GM10847 (cell line): ENCODE results near the gene FAAP100.
A peak's percentile ranks its signal among the peaks of the same experiment; 100 is the strongest.

Source experiments
- POLR2A ChIP-seq: IDR thresholded peaks from 2 replicates; pipeline ENCODE4 v1.6.1; 2011; ENCODE audit not compliant: insufficient read length; ENCODE audit errors: extremely low read depth

FAAP100 gene

GRCh38 chr17:81564778-81565177 lies 12.6 kb upstream of the FAAP100 start:
- TF ChIP-seq POLR2A, result no peak

- TF ChIP-seq POLR2A, result no peak
These were observed 11.9 kb upstream of the FAAP100 start for GRCh38 chr17:81563861-81564586.

GRCh38 chr17:81561494-81561885 lies 9.3 kb upstream of the FAAP100 start:
- TF ChIP-seq POLR2A, result no peak

- TF ChIP-seq POLR2A, result no peak
These were observed 7.0 kb upstream of the FAAP100 start for GRCh38 chr17:81558941-81559806.

- no peak for TF ChIP-seq POLR2A
These were observed 5.9 kb upstream of the FAAP100 start for GRCh38 chr17:81558115-81558468.

DNA sequence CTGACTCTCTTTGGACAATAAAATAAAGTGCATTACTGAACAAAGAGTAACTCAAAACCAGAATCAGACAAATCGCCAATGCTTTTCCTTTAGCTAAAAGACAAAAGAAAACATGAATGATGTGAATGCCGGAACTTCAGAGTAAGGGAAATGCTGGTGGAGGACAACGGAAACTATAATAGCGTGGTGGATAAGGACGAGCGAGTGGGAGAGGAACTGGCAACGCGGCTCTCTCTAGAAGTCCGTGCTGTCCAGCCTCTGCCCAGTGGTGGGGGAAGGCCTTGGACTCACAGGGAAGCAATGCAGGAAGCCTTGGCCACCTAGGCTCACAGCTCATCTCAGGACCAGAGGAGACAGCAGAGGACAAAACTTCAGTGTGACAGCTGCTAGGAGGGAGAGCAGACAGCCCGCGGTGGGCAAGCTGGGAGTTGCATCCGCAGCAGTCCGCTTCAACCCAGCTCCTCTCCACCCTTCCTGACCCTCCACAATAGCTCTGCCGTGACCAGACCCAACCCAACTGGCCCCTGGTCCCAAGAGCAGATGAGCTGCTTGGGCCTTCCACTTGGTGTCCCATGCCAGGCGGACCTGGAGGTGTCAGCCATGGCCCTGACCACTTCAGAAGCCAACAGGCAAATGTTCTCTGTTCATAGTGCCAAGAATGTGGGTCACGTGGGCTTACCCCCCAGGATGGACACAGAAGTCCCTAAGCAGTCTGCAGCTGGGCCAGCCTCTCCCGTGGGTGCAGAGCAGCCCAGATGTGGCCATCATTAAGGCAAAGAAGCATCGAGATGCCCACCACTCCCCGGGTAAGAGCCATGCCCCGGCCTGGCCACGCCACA lies 5.3 kb upstream of the FAAP100 start:
- TF ChIP-seq POLR2A, result no peak

GRCh38 chr17:81556863-81557262 lies 4.7 kb upstream of the FAAP100 start:
- TF ChIP-seq POLR2A, result no peak

DNA sequence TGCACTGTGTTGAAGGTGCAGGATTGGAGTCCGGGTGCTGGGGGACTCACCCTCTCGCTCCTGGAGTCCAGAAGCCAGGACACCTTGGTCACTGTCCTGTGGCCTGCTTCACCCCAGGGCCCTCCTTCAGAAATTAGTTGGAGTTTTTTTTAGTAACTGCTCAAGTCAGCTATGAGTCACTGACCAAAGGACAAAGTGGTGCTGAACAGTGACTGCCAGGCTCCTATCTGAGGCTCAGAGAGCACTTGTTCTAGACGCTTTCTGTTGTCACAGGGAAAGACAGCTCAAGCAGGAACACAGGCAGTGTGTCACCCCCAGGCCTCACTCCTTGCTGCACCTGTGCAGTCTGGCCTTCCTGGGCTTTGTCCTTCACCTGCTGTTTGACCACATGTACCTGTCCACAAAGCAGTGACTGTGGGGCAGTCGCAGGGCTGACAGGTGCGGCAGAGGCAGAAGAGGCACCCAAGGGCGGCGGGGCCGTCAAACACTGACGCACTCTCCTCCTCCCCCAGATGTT lies 4.1 kb upstream of the FAAP100 start:
- no peak for TF ChIP-seq POLR2A

DNA sequence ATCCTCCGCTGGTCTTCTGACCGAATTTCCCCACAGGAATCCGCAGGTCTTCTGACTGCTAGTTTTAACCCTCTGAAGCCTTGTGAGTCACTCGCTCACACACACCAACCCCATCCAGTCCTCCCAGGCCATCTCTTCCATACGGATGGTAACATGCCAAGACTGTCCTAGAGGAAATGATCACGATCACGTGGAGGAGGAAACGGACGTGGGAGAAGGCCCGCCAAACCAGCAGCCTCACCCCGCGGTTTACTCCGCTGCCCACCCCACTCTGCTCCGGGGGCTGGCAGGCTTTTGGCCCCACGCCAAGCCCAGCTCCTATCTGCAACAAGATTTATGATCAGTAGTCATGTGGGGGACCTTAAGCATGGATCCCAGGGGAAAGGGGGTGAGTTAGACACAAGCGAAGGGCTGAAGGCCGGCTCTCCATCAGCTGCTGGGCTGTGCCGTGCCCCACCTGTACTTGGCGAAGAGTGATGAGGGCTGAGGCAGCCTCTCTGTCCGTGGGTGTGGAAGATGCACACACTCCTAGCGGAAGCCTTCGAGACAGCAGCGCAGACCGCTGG lies 1.5 kb upstream of the FAAP100 start:
- TF ChIP-seq POLR2A, result no peak

GRCh38 chr17:81553018-81553615 lies 964 bp upstream of the FAAP100 start:
- TF ChIP-seq POLR2A, result peak; percentile 34

GRCh38 chr17:81551458-81552243 lies 502 bp downstream of the FAAP100 start:
- TF ChIP-seq POLR2A, result no peak

DNA sequence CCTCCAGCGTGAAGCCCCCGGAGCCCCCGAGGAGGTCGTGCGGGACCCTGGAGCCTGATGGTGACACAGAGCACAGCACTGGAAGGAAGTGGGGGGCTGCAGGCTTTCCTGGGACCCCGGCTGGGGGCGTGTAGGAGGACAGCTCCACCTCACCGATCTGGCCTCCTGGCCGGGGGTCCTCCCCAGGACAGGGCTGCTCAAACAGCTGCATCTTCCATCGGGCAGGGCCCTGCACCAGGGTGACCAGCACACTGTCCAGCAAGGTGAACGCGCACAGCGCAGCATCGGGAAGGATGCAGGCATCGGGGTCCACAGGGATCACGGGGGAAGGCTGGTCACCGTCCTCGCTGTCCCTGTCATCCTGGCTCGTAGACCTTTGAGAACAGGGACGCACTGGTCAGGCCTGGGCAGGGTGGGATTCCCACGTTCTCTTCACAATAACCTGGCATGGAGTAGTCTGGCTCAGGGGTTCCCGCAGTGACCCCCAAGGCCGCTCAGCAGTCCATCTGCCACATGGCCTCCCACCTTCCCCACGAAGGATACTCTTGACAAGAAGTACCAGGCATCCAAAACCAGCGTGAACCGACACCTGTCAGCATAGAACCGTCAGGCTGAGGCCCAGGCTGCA lies 1.2 kb downstream of the FAAP100 start:
- TF ChIP-seq POLR2A, result no peak

GRCh38 chr17:81550285-81550684 lies 1.9 kb downstream of the FAAP100 start:
- no peak for TF ChIP-seq POLR2A

DNA sequence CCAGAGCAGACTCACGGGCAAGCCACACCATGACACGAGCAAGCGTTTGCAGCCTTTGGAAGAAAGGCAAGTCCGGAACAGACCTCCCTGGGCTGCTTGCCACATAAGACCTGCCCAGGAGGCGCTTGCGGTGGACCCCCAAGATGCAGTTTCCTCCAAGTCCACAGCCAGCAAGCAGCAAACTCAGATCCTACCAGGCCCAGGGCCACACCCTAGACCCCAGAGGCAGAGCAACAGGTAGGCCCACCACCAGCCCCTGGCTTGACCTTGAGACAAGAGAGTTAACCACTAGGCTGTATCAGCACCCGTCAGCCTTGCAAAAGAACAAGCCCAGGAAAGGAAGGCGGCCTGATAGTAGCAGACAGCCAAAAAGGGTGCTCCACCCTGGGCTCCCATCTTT lies 2.3 kb downstream of the FAAP100 start:
- TF ChIP-seq POLR2A, result no peak

DNA sequence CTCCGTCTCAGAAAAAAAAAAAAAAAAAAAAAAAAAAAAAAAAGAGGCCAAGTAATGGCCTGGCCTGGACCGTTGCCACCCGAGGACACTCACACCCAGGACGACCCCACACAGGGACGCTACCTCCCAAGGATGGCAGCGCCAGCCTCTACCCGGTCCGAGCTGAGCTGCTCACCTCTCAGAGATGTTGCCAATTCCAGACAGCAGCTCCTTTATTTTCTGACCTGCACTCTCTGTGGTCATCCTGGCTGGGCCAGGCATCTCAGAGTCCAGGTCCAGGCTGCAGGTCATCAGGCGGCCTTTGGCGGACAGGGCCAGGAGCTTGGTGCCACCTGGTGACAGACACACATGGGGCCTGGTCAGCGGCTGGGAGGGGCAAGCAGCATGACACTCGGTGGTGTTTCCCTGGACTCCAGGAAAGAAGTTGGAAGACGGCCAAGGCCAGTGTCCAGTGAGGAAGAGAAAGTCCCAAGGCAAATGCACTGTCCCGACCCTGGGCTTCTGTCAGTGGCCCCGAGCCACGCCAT lies 3.1 kb downstream of the FAAP100 start:
- no peak for TF ChIP-seq POLR2A
